GM10847 (cell line): ENCODE measurements around the gene CIRBP.

Experiments used
- POLR2A ChIP-seq: IDR thresholded peaks from 2 replicates; pipeline ENCODE4 v1.6.1; 2011; ENCODE audit not compliant: insufficient read length; ENCODE audit errors: extremely low read depth

CIRBP gene

GRCh38 chr19:1256646-1257474, 12.3 kb upstream of the CIRBP start:
- no peak for TF ChIP-seq POLR2A

GRCh38 chr19:1257475-1258162, 11.5 kb upstream of the CIRBP start:
- no peak for TF ChIP-seq POLR2A

DNA sequence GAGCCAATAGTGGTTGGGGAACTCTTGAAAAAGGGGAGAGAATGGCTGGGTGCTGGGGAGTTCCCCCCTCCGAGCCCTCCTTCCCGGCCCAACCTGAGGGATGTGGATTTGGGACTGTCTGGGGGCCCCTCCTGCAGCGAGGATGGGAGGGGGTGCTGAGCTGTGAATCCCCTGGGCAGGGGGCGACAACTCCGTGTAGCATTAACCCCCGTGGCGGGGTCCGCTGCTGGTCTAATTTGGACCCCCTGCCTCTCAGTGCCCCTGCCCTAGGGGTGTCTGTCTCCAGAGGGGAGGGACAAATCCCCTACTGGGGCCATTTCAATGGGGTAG, 11.0 kb upstream of the CIRBP start:
- TF ChIP-seq POLR2A, result no peak

- no peak for TF ChIP-seq POLR2A
Observed at GRCh38 chr19:1258707-1259205, 10.4 kb upstream of the CIRBP start.

GRCh38 chr19:1259206-1259875, 9.8 kb upstream of the CIRBP start:
- TF ChIP-seq POLR2A, result peak; percentile 75

DNA sequence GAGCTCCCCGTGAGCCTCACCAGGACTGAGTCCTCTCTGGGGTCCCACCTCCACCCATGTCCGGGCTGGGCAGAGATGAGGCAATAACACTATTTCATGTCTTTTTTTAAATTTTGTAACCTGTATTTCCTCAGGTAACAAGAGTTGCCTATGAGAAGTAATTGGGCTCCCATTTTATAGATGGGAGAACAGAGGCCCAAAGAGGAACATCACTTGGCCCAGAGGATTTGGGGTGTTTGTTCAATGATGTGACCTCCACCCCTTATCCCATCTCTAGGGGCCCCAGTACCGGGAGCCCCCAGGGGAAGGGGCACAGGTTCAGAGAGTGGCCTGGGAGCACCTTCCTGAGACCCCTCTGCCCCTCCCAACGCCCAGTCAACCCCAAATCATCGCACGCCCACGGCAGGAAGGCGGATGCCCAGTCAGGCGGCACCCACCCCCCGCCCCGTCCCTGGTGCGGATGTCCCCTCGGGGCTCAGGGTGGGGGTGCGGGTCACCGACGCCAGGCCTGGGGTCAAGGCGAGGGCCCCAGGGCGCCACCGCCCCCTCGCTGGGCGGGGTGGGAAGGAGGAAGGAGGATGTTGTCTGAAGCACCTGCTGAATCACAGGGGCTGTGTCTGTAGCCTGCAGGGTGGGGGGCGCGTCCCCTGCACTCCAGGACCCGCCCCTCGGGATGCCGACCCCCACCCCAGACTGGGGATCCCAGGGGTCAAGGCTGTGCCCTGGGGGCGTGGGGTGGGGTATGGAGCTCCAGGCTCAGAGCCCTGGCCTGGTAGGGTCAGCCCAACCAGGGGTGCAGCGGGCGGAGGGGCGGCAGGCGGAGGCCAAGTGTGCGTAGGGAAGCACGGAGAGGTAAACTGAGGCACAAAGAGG, 9.0 kb upstream of the CIRBP start:
- no peak for TF ChIP-seq POLR2A

GRCh38 chr19:1260749-1261537, 8.2 kb upstream of the CIRBP start:
- no peak for TF ChIP-seq POLR2A

- TF ChIP-seq POLR2A, result no peak
Observed at GRCh38 chr19:1261538-1261797, 7.7 kb upstream of the CIRBP start.

GRCh38 chr19:1261798-1262622, 7.1 kb upstream of the CIRBP start:
- no peak for TF ChIP-seq POLR2A

- no peak for TF ChIP-seq POLR2A
Observed at GRCh38 chr19:1262623-1263123, 6.5 kb upstream of the CIRBP start.

DNA sequence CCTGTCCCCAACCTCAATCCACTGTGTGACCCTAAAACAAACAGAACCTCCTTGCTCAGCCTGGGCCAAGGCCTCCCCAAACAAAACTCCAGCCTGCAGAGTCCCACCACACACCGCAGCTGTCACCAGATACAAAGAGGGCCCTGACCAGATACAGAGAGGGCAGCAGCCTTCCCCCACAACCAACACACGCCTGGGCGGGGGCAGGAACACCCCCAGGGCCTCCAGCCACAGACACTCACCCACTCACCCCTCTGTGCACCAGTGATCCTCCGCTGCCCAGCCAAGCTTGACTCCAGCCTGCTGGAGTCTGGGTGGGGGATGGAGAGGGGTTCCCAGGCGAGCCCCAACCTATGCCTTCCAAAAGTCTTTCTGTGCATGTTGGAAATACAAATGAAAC, 5.9 kb upstream of the CIRBP start:
- no peak for TF ChIP-seq POLR2A

DNA sequence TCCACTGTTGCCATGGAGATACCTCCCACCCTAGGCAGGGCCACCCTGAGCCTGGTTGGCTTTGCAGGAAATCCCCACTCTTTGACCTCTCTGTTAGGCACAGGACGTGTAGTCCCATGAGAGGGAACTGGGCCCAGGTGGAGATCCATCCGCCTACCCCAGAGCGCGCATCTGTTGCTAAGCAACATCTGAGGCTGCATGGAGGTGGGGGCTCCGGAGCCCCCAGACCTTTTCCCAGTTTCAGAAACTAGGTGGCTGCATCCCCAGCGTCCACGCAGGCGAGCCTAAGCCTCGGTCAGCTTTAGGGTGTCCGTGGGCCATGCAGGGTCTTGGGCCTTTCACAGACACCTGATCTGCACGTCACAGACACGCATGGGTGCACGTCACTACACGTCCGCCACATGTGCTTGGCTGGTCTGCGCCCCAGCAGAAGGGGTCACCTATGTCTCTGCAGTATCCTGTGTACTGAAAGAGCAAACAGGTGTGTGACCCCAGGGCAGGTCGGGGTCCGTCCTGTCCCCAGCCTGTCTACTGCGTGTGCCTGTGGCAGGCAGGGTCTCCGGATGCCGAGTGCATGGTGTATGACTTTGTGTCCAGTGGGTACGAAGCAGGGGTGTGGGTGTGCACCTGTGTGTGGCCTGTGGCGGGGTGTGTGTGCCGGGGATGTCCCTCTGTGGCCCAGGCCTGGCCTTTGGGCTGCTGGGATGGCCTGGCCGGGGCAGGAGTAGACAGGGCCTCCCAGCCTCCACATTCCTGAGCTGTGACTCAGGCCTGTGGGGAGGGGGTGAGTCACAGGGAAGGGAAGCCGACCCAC, 4.1 kb upstream of the CIRBP start:
- TF ChIP-seq POLR2A, result no peak
